Iris pigment epithelial cell (primary cell): ENCODE results near the gene BNC1.
A peak's percentile ranks its signal among the peaks of the same experiment; 100 is the strongest.
"Not testable (repeated sequence)": the region's sequence is repeated elsewhere in the genome, so short reads cannot be mapped to it uniquely, and the experiment has no call there.

Experiments
- DNase-seq: peaks from one replicate; pipeline ENCODE4 v3.0.0-alpha.2; 2011; ENCODE audit warnings: low read depth

The BNC1 gene

GRCh38 chr15:83293201-83293600 lies 8.7 kb upstream of the BNC1 start:
- DNase-seq: no peak

DNA sequence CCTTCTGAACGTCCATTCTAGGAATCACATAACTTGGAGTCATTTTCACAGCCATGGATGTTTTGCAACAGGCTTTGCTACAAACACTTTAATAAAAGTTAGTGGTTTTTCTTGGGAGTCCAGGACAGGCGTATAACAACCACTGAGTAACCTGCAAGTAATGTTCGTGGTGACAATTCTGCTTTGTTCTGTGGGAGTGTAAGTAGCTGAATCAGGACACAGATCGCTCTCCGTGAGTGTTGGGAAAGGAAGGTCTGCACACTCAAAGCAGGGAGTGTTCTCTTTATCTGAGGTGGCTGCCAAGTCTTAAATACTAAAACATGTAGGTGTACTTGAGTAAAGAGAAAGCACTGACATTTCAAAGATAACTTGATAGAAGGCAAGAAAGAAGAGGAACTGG lies 7.9 kb upstream of the BNC1 start:
- peak; percentile 59 for DNase-seq

GRCh38 chr15:83290236-83290635 lies 5.8 kb upstream of the BNC1 start:
- no peak for DNase-seq

GRCh38 chr15:83289160-83289559 lies 4.7 kb upstream of the BNC1 start:
- DNase-seq: peak; percentile 27

DNA sequence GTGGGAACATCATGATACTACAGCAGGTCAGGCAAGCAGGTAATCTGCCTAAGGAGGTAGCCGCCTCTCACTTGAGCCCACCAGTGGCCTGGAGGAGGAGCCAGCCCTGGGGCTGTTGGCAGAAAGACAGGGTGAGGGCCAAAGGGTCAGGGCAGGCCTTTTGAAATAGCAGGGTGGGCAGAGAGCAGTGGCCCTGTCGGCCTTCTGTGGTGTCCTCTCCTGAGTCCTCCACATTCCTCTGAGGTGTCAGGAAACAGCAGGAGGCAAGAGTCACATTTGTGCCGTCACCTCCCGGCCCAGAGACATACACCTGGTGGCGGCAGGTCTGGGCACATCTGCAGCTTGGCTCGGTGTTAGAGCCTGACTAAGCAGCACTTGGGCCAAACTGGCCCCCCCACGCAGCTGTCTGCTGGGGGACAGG lies 3.9 kb upstream of the BNC1 start:
- no peak for DNase-seq

DNA sequence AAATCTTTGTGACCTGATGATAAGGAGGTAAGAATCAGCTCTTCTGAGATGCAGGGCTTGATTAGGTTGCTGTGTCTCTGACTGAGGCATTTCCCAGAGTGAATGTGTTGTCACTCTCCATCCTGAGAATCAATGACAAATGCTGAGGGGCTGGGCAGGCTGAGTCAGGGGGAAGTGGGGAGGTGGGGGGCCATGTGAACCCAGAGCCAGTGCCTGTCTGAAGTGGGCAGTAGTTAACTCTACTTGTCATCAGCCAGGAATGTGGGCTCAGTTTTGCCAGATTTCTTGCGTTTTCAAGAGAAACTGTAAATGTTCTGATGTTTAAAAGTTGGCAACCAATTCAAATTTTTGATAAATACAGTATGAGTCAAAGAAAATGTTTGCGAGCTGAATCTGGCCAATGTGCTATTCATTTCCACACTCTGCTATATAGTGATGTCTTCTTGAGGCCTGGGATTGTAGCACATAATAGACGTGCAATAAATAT lies 3.1 kb upstream of the BNC1 start:
- peak; percentile 96 for DNase-seq

GRCh38 chr15:83285979-83286553 lies 1.6 kb upstream of the BNC1 start:
- DNase-seq: peak; percentile 87

DNA sequence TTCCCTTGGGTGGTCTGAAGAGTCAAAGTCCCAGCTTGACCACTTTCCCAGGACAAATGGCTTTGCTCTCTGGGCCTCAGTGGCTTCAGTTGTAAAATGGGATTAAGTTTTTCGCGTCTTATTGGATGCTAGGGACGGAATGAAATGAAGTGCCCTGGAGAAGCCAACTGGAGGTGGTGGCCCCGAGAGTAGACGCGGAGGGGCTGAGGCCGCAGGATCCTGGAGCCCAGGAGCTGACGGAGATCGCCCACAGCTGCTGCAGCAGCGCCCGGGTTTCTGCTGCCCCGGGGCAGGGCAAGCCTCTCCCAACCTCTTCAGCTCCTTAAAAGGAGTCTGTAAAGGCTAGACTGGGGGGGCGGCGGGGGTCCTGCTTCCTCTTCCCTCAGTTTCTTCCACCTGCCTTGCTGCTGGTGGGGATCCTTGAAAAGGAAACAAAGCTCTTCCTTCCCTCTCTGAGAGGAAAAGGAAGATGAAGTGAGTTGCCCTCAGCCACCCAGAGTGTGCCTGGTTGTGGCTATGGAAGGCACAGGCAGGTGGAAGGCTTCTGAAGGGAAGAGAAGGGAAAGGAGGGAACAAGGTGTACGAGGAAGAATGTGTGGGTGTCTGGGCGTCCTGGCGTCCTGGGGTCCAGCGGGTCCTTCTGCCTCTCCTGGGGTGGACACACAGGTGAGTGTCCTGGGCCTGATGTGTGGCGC lies 967 bp upstream of the BNC1 start:
- DNase-seq: peak; percentile 14

- peak; percentile 57 for DNase-seq
Observed at GRCh38 chr15:83283813-83284558, 478 bp downstream of the BNC1 start.

- peak; percentile 51 for DNase-seq
Observed at GRCh38 chr15:83283138-83283812, 1.2 kb downstream of the BNC1 start.

- DNase-seq: peak; percentile 46
Observed at GRCh38 chr15:83282776-83283137, 1.7 kb downstream of the BNC1 start.

- no peak for DNase-seq
Observed at GRCh38 chr15:83282141-83282540, 2.3 kb downstream of the BNC1 start.

DNA sequence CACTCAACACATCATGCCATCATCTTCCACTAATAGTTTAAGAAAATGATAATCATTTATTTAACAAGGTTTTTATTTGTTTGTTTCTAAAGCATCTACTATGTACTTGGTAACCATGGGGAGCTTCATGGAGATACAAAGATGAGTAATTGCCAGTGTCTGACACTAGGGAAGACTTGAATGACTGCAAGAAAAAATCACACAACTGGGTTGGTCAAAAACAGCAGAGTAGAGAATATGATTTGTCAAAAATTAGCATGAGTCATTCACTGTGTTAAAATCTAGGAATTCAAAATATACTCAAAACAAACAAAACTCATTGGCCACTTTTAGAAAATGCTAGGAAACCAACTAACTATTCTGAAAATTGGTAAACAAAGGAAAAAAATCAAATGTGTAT lies 6.3 kb downstream of the BNC1 start:
- peak; percentile 93 for DNase-seq

- peak; percentile 14 for DNase-seq
Observed at GRCh38 chr15:83276661-83277060, 7.8 kb downstream of the BNC1 start.

- peak; percentile 15 for DNase-seq
Observed at GRCh38 chr15:83275412-83275811, 9.1 kb downstream of the BNC1 start.

DNA sequence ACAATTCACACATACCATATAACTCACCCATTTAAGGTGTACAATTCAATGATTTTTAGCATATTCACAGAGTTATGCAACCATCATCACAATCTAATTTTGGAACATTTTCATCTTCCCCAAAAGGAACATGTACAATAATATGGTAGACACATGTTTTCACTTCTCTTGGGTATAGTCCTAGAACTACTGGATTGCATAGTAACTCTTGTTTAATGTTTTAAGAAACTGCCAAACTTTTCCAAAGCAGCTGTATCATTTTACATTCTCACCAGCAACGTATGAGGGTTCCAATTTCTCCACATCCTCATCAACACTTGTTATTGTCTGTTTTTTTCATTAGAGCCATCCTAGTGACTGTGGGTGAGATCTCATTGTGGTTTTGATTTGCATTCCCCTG lies 14.3 kb downstream of the BNC1 start:
- DNase-seq: no peak

- no peak for DNase-seq
Observed at GRCh38 chr15:83268147-83268546, 16.3 kb downstream of the BNC1 start.

DNA sequence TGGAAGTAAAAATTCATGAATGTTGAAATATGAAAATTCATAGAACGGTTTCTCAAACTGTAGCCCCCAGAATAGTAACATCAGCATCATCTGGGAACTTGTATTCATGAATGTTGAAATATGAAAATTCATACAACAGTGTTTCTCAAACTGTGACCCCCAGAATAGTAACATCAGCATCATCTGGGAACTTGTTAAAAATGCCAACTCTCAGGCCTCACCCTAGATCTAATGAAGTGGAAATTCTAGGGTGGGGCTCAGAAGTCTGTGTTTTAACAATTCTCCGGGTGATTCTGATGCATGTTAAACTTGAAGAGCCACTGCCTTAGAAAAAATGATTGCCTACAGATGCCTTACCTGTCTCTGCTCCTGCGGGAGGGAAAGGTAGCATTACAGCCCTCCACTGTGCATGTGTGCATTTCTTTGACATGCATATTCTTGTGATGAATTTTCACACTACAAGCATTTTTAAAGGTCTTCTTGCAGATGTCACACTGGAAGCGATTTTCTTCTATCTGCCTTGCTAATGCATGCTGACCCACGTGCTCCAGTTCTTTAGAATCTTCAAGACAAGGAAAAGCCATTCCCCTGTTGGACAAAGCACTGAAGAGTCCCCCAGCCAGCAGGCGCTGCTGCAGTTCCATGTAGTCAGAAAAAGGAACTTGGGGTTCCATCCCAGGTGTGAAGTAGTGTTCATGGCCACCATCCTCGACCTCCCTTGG lies 21.7 kb downstream of the BNC1 start:
- no peak for DNase-seq

- DNase-seq: not testable (repeated sequence)
Observed at GRCh38 chr15:83262181-83262580, 22.3 kb downstream of the BNC1 start.

GRCh38 chr15:83250781-83251180 lies 33.7 kb downstream of the BNC1 start:
- peak; percentile 45 for DNase-seq

GRCh38 chr15:83249030-83249343 lies 35.5 kb downstream of the BNC1 start:
- no peak for DNase-seq
